GM21529 (cell line): ENCODE data around the gene ATXN10.
A peak's percentile ranks its signal among the peaks of the same experiment; 100 is the strongest.
"Not testable (repeated sequence)": the region's sequence is repeated elsewhere in the genome, so short reads cannot be mapped to it uniquely, and the experiment has no call there.

Source experiments
- ATAC-seq: cut with Tn5 transposase; IDR thresholded peaks from one replicate; pipeline ENCODE4 v1.9.1; 2021; ENCODE audit not compliant: unreplicated experiment

The ATXN10 gene, protein sequence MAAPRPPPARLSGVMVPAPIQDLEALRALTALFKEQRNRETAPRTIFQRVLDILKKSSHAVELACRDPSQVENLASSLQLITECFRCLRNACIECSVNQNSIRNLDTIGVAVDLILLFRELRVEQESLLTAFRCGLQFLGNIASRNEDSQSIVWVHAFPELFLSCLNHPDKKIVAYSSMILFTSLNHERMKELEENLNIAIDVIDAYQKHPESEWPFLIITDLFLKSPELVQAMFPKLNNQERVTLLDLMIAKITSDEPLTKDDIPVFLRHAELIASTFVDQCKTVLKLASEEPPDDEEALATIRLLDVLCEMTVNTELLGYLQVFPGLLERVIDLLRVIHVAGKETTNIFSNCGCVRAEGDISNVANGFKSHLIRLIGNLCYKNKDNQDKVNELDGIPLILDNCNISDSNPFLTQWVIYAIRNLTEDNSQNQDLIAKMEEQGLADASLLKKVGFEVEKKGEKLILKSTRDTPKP

GRCh38 chr22:45671783-45672563 lies at the start of gene ATXN10:
ATXN10 (plus strand) TSS chr22:45671834; CDS start chr22:45672064, 230 bp downstream.
- ATAC-seq: peak; percentile 56

- ATAC-seq: no peak
Observed at GRCh38 chr22:45621836-45622600, 49.6 kb upstream of the ATXN10 start.

DNA sequence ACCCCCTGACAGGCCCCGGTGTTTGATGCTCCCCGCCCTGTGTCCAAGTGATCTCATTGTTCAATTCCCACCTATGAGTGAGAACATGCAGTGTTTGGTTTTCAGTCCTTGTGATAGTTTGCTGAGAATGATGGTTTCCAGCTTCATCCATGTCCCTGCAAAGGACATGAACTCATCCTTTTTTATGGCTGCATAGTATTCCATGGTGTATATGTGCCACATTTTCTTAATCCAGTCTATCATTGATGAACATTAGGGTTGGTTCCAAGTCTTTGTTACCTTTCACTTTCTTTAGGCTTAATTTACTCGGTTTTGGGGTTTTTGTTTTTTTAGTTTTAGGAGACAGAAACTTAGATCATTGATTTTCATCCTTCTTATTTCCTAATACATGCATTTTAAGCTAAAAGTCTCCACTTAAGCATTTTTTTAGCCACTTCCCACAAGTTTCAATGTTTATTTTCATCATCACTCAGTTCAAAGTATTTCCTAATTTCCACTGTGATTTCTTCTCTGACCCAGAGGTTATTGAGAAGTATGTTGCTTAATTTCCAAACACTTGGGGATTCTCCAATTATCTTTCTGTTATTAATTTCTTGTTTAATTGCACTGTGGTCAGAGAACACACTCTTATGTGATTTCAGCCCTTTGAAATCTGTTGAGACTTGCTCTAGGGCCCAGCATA lies 48.0 kb upstream of the ATXN10 start:
- ATAC-seq: not testable (repeated sequence)

DNA sequence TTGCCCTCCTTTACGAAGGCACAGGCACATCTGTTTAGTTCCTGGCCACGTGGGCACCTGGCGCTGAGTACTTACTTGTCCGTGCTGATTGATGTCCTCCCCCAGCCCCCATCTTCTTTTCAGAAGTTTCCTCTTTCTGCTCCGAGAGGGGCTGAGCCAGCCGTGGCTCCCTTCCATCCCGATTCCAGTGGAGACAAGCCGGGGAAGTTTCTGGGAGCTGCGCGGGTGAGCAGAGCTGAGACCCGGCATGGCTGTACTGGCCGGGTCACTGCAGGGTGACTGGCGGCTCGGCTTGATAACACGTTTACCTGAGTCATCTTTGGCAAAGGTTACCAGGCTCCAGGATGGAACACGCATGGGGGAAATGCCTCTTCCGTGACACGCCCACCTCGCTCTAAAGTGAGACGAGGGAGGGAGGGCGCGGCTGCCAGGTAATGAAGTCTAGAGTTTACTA lies 45.4 kb upstream of the ATXN10 start:
- no peak for ATAC-seq

- ATAC-seq: no peak
Observed at GRCh38 chr22:45627489-45628233, 44.0 kb upstream of the ATXN10 start.

GRCh38 chr22:45628515-45628914 lies 43.1 kb upstream of the ATXN10 start:
- no peak for ATAC-seq

GRCh38 chr22:45629469-45630089 lies 42.1 kb upstream of the ATXN10 start:
- ATAC-seq: no peak

DNA sequence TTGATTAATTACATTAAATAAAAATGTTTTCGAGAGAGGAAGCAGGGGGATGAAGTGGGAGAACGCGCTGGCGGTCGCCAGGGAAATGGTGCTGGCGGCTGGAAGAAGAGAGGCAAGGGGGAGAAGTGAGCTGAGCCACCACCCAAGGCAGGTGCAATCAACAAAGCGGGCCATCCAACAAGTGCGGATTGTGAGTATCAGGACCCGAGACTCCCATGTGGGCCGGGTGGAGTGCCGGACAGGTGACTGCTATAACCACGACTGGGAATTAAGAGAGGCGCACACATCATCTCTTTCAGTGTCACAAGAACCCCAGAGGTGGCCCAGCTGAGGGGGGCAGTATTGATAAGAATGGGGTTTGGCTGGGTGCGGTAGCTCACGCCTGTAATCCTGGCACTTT lies 41.2 kb upstream of the ATXN10 start:
- no peak for ATAC-seq

GRCh38 chr22:45631140-45631840 lies 40.3 kb upstream of the ATXN10 start:
- ATAC-seq: no peak

GRCh38 chr22:45631841-45632238 lies 39.8 kb upstream of the ATXN10 start:
- ATAC-seq: no peak

DNA sequence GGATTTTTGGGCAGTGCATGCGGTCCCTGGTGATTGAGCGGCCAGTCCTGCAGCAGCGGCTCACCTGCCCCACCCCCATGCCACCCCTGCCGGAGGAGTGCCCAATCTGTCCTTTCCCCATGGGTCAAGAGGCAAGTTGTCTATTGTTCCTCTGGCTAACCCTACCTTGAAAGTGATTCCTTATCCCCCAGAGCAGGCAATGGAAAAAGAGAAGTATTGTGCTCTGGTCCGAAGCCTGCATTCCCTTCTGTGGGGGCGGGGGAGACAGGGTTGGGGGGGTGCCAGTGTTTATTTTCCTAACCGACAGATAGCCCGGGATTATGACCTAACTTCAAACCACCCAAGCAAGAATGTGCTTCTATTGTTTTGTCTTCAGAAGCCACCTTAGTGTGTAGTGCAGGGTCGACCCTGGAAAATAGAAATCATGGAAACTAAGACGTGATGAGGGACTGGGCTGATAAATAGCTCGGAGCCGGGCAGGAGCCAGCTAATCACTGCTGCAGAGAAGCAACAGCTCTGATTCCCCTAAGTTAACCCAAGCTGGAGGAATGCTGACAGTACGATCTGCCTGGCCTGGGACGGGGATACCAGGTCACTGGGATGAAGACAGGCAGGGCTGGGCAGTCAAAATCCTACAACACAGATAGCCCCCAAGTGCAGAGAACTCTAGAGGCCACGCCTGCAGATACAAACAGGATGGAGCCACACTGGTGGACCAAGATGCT lies 38.7 kb upstream of the ATXN10 start:
- ATAC-seq: no peak

- no peak for ATAC-seq
Observed at GRCh38 chr22:45636683-45637082, 35.0 kb upstream of the ATXN10 start.

DNA sequence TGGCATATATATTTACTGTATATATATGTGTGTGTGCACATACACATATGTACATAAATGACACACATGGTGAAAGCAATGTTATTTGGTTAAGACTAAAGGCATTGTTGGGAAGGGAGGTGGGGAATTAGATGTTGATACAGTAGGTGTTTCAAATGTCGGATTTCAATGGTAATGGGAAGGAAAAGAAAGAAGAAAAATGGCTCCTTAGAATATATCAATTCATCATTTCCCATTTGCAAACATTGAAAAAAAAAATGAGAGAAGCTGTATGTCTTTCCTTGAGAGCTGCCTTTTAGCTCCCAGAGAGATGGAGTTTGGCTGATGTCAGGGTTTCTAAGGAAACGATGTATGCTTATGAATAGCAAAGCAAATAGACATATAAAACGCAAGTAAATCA lies 33.4 kb upstream of the ATXN10 start:
- ATAC-seq: no peak

DNA sequence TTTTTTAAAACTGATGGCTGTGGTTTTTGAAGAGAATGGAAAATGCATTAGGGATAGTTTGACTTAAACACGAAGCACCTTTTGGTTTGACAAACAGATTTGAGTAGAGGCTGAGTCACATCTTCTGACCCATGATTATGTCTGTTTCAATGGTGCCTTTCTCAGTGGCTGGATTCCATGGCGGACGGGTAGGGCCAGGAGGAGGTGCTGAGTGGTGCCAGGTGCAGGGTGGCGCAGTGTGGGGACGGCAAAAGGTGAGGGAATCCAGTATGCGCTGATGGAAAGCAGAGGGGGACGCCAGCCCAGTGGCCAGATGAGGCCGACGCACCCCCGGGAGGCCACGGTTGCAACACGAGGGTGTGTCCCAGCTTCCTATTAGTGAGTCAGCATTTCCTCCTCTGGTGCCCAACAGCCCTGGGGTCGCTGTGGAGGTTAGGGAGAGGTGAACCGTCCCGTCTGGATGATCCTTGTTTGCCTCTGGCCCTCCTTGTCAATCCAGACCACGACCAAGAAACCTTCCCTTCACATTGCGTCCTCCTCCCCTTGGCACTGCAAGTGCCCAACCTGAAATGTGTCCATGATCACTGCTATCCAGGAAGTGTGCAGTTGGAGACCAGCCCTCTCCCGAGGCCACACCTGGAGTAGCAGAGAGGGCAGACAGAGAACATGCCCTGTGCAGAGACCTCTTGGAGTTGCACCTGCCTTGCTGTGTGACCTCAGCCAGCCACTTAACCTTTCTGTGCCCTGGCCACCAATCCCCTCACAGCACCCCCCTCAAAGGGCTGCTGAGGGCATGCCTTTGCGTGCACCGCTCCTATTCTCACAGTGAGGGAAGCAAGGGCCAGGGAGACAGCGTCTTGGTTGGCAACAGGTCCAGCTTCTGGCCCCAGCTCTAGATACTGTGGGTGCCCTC lies 32.5 kb upstream of the ATXN10 start:
- ATAC-seq: no peak

DNA sequence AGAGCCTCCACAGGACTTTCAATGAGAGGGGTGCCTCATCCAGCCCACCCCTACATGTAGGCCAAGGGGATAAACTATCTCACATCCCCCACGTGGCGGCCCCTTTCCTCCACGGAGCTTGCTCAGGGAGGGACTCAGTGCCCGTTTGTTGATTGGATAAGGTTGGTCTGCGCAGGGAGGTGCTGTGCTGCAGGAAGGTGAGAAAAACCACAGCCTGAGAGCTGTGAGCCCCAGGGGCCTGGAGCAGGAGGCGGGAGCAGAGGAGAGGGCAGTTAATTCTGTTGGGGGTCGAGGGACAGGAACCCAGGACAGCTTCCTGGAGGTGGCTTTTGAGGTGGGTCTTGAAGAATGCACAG lies 31.9 kb upstream of the ATXN10 start:
- no peak for ATAC-seq

GRCh38 chr22:45640291-45640940 lies 31.2 kb upstream of the ATXN10 start:
- ATAC-seq: no peak
